HL-60 (cell line): Measurements from ENCODE around the gene GPR137.

Source experiments
- CTCF ChIP-seq: IDR thresholded peaks from one replicate; pipeline ENCODE4 v1.5.1; 2011; ENCODE audit warnings: low read length, control low read depth, inconsistent platforms; ENCODE audit not compliant: insufficient read depth
- GABPA ChIP-seq: IDR thresholded peaks from 2 replicates; pipeline ENCODE4 v1.6.1; 2012; ENCODE audit warnings: low read depth
- POLR2AphosphoS5 ChIP-seq: IDR thresholded peaks from 2 replicates; pipeline ENCODE4 v1.6.1; 2012; ENCODE audit warnings: low read depth
- REST ChIP-seq: IDR thresholded peaks from 2 replicates; pipeline ENCODE4 v1.6.1; 2012; ENCODE audit warnings: low read depth; ENCODE audit not compliant: insufficient replicate concordance
- SPI1 ChIP-seq: IDR thresholded peaks from 2 replicates; pipeline ENCODE4 v1.6.1; 2012; ENCODE audit warnings: low read depth, mild to moderate bottlenecking, borderline replicate concordance

GRCh38 chr11:64255135-64256128 is 30.2 kb upstream of the GPR137 start:
- TF ChIP-seq CTCF (no peak), GABPA (no peak), REST (no peak), SPI1 (no peak), POLR2AphosphoS5 (no peak)
